COLO668 (cell line): Measurements from ENCODE around the gene PPP1R13B.

ENCODE experiments used
- DNase-seq: peaks from one replicate; lab custom pipeline; 2025; ENCODE audit not compliant: unreplicated experiment; lab: John Stamatoyannopoulos, UW

Gene PPP1R13B

GRCh38 chr14:103688906-103689902, 158.2 kb downstream of the PPP1R13B start:
- DNase-seq: no peak

- DNase-seq: no peak
Measured at GRCh38 chr14:103688441-103688840, 158.9 kb downstream of the PPP1R13B start.

GRCh38 chr14:103687712-103688111, 159.7 kb downstream of the PPP1R13B start:
- DNase-seq: no peak

GRCh38 chr14:103686831-103687485, 160.4 kb downstream of the PPP1R13B start:
- DNase-seq: no peak

GRCh38 chr14:103685276-103686211, 161.8 kb downstream of the PPP1R13B start:
- no peak for DNase-seq

- no peak for DNase-seq
Measured at GRCh38 chr14:103684871-103685270, 162.5 kb downstream of the PPP1R13B start.

GRCh38 chr14:103684471-103684870, 162.9 kb downstream of the PPP1R13B start:
- DNase-seq: no peak
